ENCODE data around the gene TSPY1.
"Not testable (repeated sequence)": the region's sequence is repeated elsewhere in the genome, so short reads cannot be mapped to it uniquely, and the experiment has no call there.

Gene TSPY1, protein sequence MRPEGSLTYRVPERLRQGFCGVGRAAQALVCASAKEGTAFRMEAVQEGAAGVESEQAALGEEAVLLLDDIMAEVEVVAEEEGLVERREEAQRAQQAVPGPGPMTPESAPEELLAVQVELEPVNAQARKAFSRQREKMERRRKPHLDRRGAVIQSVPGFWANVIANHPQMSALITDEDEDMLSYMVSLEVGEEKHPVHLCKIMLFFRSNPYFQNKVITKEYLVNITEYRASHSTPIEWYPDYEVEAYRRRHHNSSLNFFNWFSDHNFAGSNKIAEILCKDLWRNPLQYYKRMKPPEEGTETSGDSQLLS

DNA sequence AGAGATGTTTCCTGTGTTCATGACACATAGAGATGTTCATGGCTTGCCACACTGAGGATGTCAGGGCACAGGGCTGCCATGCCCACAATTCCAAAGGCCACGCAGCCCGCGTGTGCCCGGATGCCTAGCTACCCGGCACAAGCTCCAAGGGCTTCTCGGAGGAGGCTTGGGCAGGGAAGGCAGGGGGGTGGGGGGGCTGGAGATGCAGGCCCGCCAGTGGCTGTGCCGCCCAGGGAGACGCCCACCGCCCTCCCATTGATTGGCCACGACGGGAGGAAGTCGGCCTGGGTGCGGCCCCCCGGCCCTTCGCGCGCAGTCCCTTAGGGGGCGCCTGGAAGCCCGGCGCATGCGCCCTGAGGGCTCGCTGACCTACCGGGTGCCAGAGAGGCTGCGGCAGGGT lies at the start of gene TSPY1:
TSS of gene TSPY1 (plus strand) at position 301 of the 400 bp plus-strand sequence. CDS start at position 347, 46 bp downstream.
- DNase-seq = not testable (repeated sequence)

DNA sequence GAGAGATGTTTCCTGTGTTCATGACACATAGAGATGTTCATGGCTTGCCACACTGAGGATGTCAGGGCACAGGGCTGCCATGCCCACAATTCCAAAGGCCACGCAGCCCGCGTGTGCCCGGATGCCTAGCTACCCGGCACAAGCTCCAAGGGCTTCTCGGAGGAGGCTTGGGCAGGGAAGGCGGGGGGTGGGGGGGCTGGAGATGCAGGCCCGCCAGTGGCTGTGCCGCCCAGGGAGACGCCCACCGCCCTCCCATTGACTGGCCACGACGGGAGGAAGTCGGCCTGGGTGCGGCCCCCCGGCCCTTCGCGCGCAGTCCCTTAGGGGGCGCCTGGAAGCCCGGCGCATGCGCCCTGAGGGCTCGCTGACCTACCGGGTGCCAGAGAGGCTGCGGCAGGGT lies 20.2 kb downstream of the TSPY1 start, which contains the start of gene TSPY9:
TSS of gene TSPY9 (plus strand) at position 301 of the 400 bp plus-strand sequence. CDS start at position 347, 46 bp downstream.
- DNase-seq = not testable (repeated sequence)

DNA sequence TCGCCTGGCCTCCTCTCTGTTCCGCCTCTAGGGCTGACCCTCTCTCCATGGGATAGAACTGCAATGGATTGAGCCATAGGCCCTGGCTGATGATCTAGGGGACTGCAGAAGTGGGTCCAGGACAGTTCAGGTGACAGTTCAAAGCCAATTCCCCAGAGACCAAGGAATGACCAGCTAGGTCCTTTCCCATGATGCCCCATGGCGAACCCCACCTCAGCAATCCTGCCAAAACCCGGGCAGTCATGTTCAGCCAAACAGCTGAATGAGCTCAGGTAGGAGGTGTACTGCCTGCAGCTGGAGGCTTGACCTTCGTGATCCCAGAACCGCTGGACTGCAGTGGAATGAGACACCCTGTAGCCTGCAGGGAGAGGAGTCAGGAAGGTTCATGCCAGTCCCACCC lies 37.6 kb downstream of the TSPY1 start:
- DNase-seq = not testable (repeated sequence)

DNA sequence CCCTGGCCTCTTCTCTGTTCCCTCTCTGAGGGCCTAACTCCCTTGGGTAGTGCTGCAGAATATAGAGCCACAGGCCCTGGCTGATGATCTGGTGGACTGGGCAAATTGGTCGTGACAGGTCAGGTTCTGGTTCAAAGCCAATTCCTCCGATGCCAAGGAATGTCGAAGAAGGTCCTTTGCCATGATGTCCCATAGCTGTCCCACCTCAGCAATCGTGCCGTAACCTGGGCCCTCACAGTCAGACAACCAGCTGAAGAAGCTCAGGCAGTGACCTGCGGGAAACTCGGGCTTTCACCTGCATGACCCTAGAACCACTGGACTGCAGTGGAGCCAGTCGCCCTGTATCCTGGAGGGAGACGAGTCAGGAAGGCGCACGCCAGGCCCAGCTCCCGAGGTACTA lies 49.5 kb downstream of the TSPY1 start:
- not testable (repeated sequence) for DNase-seq

Data from CD4-positive, alpha-beta T cell treated with Interleukin-21 for 1 hour (primary cell).